H1 (cell line): Measurements from ENCODE around the gene MTIF3. TPM values are rescaled to one million over a fixed set of nuclear protein-coding genes. Genes with fewer than 3 reads are reported as not detected.

Source experiments
- CTCF ChIA-PET: fragments of 300-600 bp; sonication (Branson Sonifier 250); formaldehyde crosslinking; loops from one replicate; lab custom pipeline; 2021; ENCODE audit not compliant: partially characterized antibody; lab: Charles Lee
- POLR2A ChIA-PET: fragments of 300-600 bp; sonication (Branson Sonifier 250); formaldehyde crosslinking; loops from one replicate; lab custom pipeline; 2021; ENCODE audit warnings: inconsistent platforms; ENCODE audit not compliant: partially characterized antibody; lab: Charles Lee
- DNase-seq, 2 experiments: peaks; one replicate each; pipeline versions ENCODE4 v3.0.0 to v3.0.0-alpha.2; 2010 to 2022; ENCODE audit warnings: low spot score in 2 of 2, low read depth in 1 of 2, mixed read lengths in 1 of 2
- FAIRE-seq: peaks from 2 replicates; lab custom pipeline; 2011; peaks lifted over from hg19 to GRCh38; lab: Jason Lieb, UNC
- H2AFZ ChIP-seq: 2 replicates; pipeline ENCODE4 v1.8.1; 2012; ENCODE audit warnings: low read length, inconsistent platforms
- H2AK5ac ChIP-seq: 2 replicates; pipeline ENCODE4 v1.6.1; 2013; ENCODE audit warnings: low read depth, low read length
- H2BK120ac ChIP-seq: replicated peaks from 2 replicates; pipeline ENCODE3; 2013; ENCODE audit warnings: low read depth, low read length, inconsistent platforms
- H2BK12ac ChIP-seq: 2 replicates; pipeline ENCODE4 v1.6.1; 2013; ENCODE audit warnings: low read depth, low read length
- H2BK15ac ChIP-seq: 2 replicates; pipeline ENCODE4 v1.6.1; 2013; ENCODE audit warnings: low read length
- H2BK20ac ChIP-seq: 2 replicates; pipeline ENCODE4 v1.6.1; 2013; ENCODE audit warnings: low read length
- H2BK5ac ChIP-seq: 2 replicates; pipeline ENCODE4 v1.6.1; 2013; ENCODE audit warnings: low read depth, low read length
- H3K14ac ChIP-seq: 2 replicates; pipeline ENCODE4 v1.6.1; 2013; ENCODE audit warnings: inconsistent platforms; ENCODE audit not compliant: insufficient read length
- H3K18ac ChIP-seq: 2 replicates; pipeline ENCODE4 v1.6.1; 2013; ENCODE audit warnings: low read length; ENCODE audit errors: extremely low read depth
- H3K23ac ChIP-seq: 2 replicates; pipeline ENCODE4 v1.6.1; 2013; ENCODE audit warnings: inconsistent platforms; ENCODE audit not compliant: insufficient read length
- H3K23me2 ChIP-seq: 2 replicates; pipeline ENCODE4 v1.6.1; 2013; ENCODE audit warnings: low read depth, low read length
- H3K27ac ChIP-seq: 2 replicates; pipeline ENCODE4 v1.6.1; 2011; ENCODE audit warnings: low read depth, low read length, inconsistent platforms
- H3K27me3 ChIP-seq, 4 experiments: replicated peaks in 1 of 4; 1 replicate in 1 of 4; 2 replicates in 3 of 4; pipeline versions ENCODE4 v1.6.1 to v1.8.1; 2011 to 2013; ENCODE audit warnings: low read length in 3 of 4, mild to moderate bottlenecking in 3 of 4, inconsistent platforms in 2 of 4, mixed read lengths in 2 of 4, moderate library complexity in 1 of 4; ENCODE audit not compliant: control insufficient read depth in 3 of 4, insufficient read depth in 3 of 4; ENCODE audit errors: extremely low read depth in 1 of 4
- H3K36me3 ChIP-seq, 4 experiments: 2 replicates each; pipeline versions ENCODE4 v1.6.1 to v1.8.1; 2011 to 2013; ENCODE audit warnings: mild to moderate bottlenecking in 4 of 4, low read length in 3 of 4, moderate library complexity in 2 of 4, control low read depth in 1 of 4, inconsistent platforms in 1 of 4; ENCODE audit not compliant: insufficient read depth in 4 of 4, control insufficient read depth in 2 of 4
- H3K4ac ChIP-seq: replicated peaks from 2 replicates; pipeline ENCODE3; 2013; ENCODE audit warnings: low read length, low read depth, mixed read lengths, inconsistent platforms; ENCODE audit not compliant: insufficient read length
- H3K4me1 ChIP-seq, 4 experiments: replicated peaks in 1 of 4; 1 replicate in 1 of 4; 2 replicates in 3 of 4; pipeline versions ENCODE4 v1.6.1 to v1.8.1; 2011 to 2013; ENCODE audit warnings: low read length in 3 of 4, inconsistent platforms in 2 of 4, mixed read lengths in 1 of 4; ENCODE audit not compliant: insufficient read depth in 4 of 4, control insufficient read depth in 3 of 4
- H3K4me2 ChIP-seq, 2 experiments: 2 replicates each; pipeline versions ENCODE4 v1.6.1 to v1.8.1; 2011 to 2013; ENCODE audit warnings: low read depth in 2 of 2, low read length in 2 of 2, control low read depth in 1 of 2, inconsistent platforms in 1 of 2, mild to moderate bottlenecking in 1 of 2; ENCODE audit not compliant: insufficient read depth in 1 of 2
- H3K4me3 ChIP-seq, 4 experiments: fragments of 200-600, 300-600 bp in 1 of 4; sonication (generic), shearing (Covaris generic), sonication (Bioruptor Twin) in 1 of 4; 2 replicates each; pipeline versions ENCODE4 v1.5.1 to v1.8.1; 2011 to 2016; ENCODE audit warnings: low read length in 4 of 4, low read depth in 3 of 4, control low read depth in 2 of 4, inconsistent platforms in 2 of 4, mild to moderate bottlenecking in 2 of 4, mixed read lengths in 1 of 4, moderate library complexity in 1 of 4; ENCODE audit not compliant: insufficient read depth in 2 of 4; ENCODE audit errors: extremely low read depth in 1 of 4
- H3K56ac ChIP-seq: replicated peaks from 2 replicates; pipeline ENCODE3; 2013; ENCODE audit warnings: low read depth, mild to moderate bottlenecking, mixed read lengths, low read length, inconsistent platforms; ENCODE audit not compliant: insufficient read length
- H3K79me1 ChIP-seq: 2 replicates; pipeline ENCODE4 v1.6.1; 2013; ENCODE audit warnings: low read depth, low read length, control low read depth
- H3K79me2 ChIP-seq, 2 experiments: 2 replicates each; pipeline versions ENCODE4 v1.6.1 to v1.8.1; 2012 to 2013; ENCODE audit warnings: low read length in 2 of 2, mild to moderate bottlenecking in 2 of 2, inconsistent platforms in 1 of 2; ENCODE audit not compliant: insufficient read depth in 2 of 2, control insufficient read depth in 1 of 2
- H3K9ac ChIP-seq, 4 experiments: replicated peaks in 1 of 4; 1 replicate in 1 of 4; 2 replicates in 3 of 4; pipeline versions ENCODE4 v1.6.1 to v1.8.1; 2011 to 2013; ENCODE audit warnings: low read depth in 3 of 4, low read length in 3 of 4, control low read depth in 2 of 4, mild to moderate bottlenecking in 2 of 4, moderate library complexity in 2 of 4, inconsistent platforms in 1 of 4; ENCODE audit errors: extremely low read depth in 1 of 4
- H3K9me3 ChIP-seq, 2 experiments: 2 replicates each; pipeline versions ENCODE4 v1.6.1 to v1.8.1; 2012 to 2013; ENCODE audit warnings: mild to moderate bottlenecking in 2 of 2, moderate library complexity in 2 of 2, control low read depth in 1 of 2, inconsistent platforms in 1 of 2, low read depth in 1 of 2, low read length in 1 of 2, mixed read lengths in 1 of 2; ENCODE audit not compliant: insufficient read depth in 2 of 2
- H4K20me1 ChIP-seq, 2 experiments: replicated peaks in 1 of 2; 2 replicates each; pipeline versions ENCODE3 to v1.8.1; 2011 to 2013; ENCODE audit warnings: inconsistent platforms in 2 of 2, low read length in 2 of 2, mild to moderate bottlenecking in 1 of 2; ENCODE audit not compliant: insufficient read depth in 2 of 2, control insufficient read depth in 1 of 2
- H4K5ac ChIP-seq: 2 replicates; pipeline ENCODE4 v1.6.1; 2013; ENCODE audit warnings: low read length, low read depth, mixed read lengths, inconsistent platforms; ENCODE audit not compliant: insufficient read length
- H4K8ac ChIP-seq: 2 replicates; pipeline ENCODE4 v1.8.0; 2013; ENCODE audit warnings: mild to moderate bottlenecking, moderate library complexity, low read length, inconsistent platforms; ENCODE audit not compliant: insufficient read depth; ENCODE audit errors: extremely low read depth
- H4K91ac ChIP-seq: replicated peaks from 2 replicates; pipeline ENCODE3; 2013; ENCODE audit warnings: low read length, mixed read lengths, inconsistent platforms; ENCODE audit not compliant: insufficient read length
- ASH2L ChIP-seq: fragments of 200-600, 300-600 bp; sonication (generic); IDR thresholded peaks from one replicate; pipeline ENCODE4 v1.7.1; 2017; ENCODE audit warnings: low read length
- CHD1 ChIP-seq: IDR thresholded peaks from 2 replicates; pipeline ENCODE4 v1.6.1; 2012; ENCODE audit warnings: low read depth, low read length, improper control_type of control experiment
- FOSL1 ChIP-seq: IDR thresholded peaks from 2 replicates; pipeline ENCODE4 v1.6.1; 2011; ENCODE audit warnings: mild to moderate bottlenecking, low read depth, low read length, moderate library complexity; ENCODE audit not compliant: insufficient read depth
- KDM1A ChIP-seq: fragments of 200-600, 300-600 bp; sonication (generic); IDR thresholded peaks from 2 replicates; pipeline ENCODE4 v1.7.1; 2016; ENCODE audit warnings: mild to moderate bottlenecking, low read length, borderline replicate concordance
- POLR2AphosphoS5 ChIP-seq: IDR thresholded peaks from 2 replicates; pipeline ENCODE4 v1.6.1; 2011; ENCODE audit warnings: low read depth, low read length
- RAD21 ChIP-seq, 2 experiments: IDR thresholded peaks in 1 of 2; conservative IDR thresholded peaks in 1 of 2; 2 replicates each; pipeline ENCODE4 v1.6.1; 2011; ENCODE audit warnings: low read depth in 2 of 2, low read length in 2 of 2, improper control_type of control experiment in 1 of 2, inconsistent platforms in 1 of 2, mild to moderate bottlenecking in 1 of 2, moderate library complexity in 1 of 2
- SUZ12 ChIP-seq: fragments of 200-600 bp; sonication (generic); IDR thresholded peaks from 2 replicates; pipeline ENCODE4 v1.6.1; 2012; ENCODE audit warnings: mild to moderate bottlenecking, inconsistent platforms, low read length, moderate library complexity, mixed read lengths
- TAF7 ChIP-seq: optimal IDR thresholded peaks from 2 replicates; pipeline ENCODE3; 2011; ENCODE audit warnings: low read depth, mild to moderate bottlenecking, inconsistent platforms, low read length, moderate library complexity, borderline replicate concordance
- WGBS, 2 experiments: shearing (Covaris generic) in 1 of 2; methylation state at CpG; one replicate each; pipeline versions ENCODE4 v1.1.6 to v1.1.7; 2013 to 2015; ENCODE audit warnings: low lambda C conversion rate in 2 of 2, mixed read lengths in 2 of 2, inconsistent platforms in 1 of 2, low coverage in 1 of 2, missing lambda C conversion rate in 1 of 2; ENCODE audit not compliant: insufficient replicate concordance in 2 of 2, insufficient coverage in 1 of 2, insufficient read length in 1 of 2; ENCODE audit errors: extremely low coverage in 1 of 2, missing lambda C conversion rate in 1 of 2; 5-methylcytosine and 5-hydroxymethylcytosine counted together
- polyA plus RNA-seq, 7 experiments: library from polyadenylated mRNA; depleted of rRNA in 3 of 7; stranded (reverse) in 5 of 7; unstranded in 2 of 7; fragments of >200 nt in 5 of 7; fragments of 200-250 nt in 2 of 7; gene quantifications; 1 replicate in 5 of 7; 2 replicates in 1 of 7; 4 replicates in 1 of 7; pipeline versions ENCODE4 v1.2.1 to v1.2.3, GENCODE V29; 2011 to 2013; ENCODE audit warnings: missing spikeins in 2 of 7, mixed read lengths in 2 of 7
- total RNA-seq: library from RNA; stranded (reverse); fragmentation: NEBNext Ultra II Directional; extraction: Animal tissue kit (Norgen Biotek cat#: 25700); gene quantifications from 2 replicates; pipeline ENCODE4 v1.2.1, GENCODE V29; 2021

The MTIF3 gene
- total and polyA plus RNA-seq, 2 of the 8 experiments (the other 6 are each of a cell fraction or from before 2014, with no cell fraction given) = 29.4 to 36.4 TPM

- H3K79me2 ChIP-seq = no peaks in the 10 kb centered on the region
- no peak overlapping the region; the same call in 1 of the 2 replicates for H4K8ac ChIP-seq
- H3K27ac ChIP-seq = no peak overlapping the region
- FAIRE-seq = no peak
- no peak overlapping the region for H2BK12ac ChIP-seq
- H3K14ac ChIP-seq = no peak overlapping the region
- no peak overlapping the region for H2BK5ac ChIP-seq
- H2BK15ac ChIP-seq = no peak overlapping the region
- DNase-seq = no peak
- no peak overlapping the region for H2BK20ac ChIP-seq
- ChIA-PET POLR2A (interaction anchor here (1.6 kb wide), 1 partner anchor 14 kb away, joined by 4 read pairs; no protein-coding TSS in a partner anchor), CTCF (interaction anchor here (1.0 to 4.2 kb wide), 2 partner anchors 124 to 329 kb away, joined by 4 to 13 read pairs; no protein-coding TSS in a partner anchor)
- no peak overlapping the region for H2AK5ac ChIP-seq
- H4K5ac ChIP-seq = no peak overlapping the region
- no peak overlapping the region for H3K18ac ChIP-seq
- 0 out of 7 replicates have a peak, but pooled peaks cover 0 to 1% (median 0%) of the 10 kb centered on the region in 4 experiments for H3K4me1 ChIP-seq
- WGBS, 2 experiments = 95% methylated on average over 11 of the region's 11 CpGs; no CpG with 5 or more reads in 1 of the 2 experiments
- H3K4ac ChIP-seq = no peak overlapping the region
- H4K91ac ChIP-seq = no peak overlapping the region
- no peaks in the 10 kb centered on the region for H3K36me3 ChIP-seq
- H2AFZ ChIP-seq = no peak overlapping the region
- H3K4me2 ChIP-seq = no peak overlapping the region
- no peaks in the 10 kb centered on the region for H3K27me3 ChIP-seq
- H3K79me1 ChIP-seq = no peaks in the 10 kb centered on the region
- H3K4me3 ChIP-seq = no peak overlapping the region
- no peaks in the 10 kb centered on the region for H3K23me2 ChIP-seq
- no peak overlapping the region for H3K23ac ChIP-seq
- no peaks in the 10 kb centered on the region for H3K9me3 ChIP-seq
- H3K56ac ChIP-seq = no peak overlapping the region
- H4K20me1 ChIP-seq = no peaks in the 10 kb centered on the region
- no peak overlapping the region for H3K9ac ChIP-seq
- no peak overlapping the region for H2BK120ac ChIP-seq
- TF ChIP-seq SUZ12 (no peak), ASH2L (no peak), FOSL1 (no peak), RAD21 (IDR thresholded peaks at IDR 0.05 in 1 of 2, conservative IDR thresholded peaks at IDR 0.05 in 1 of 2; ENCODE audit: low read depth in 2 of 2, low read length in 2 of 2) (no peak), TAF7 (no peak), POLR2AphosphoS5 (no peak), KDM1A (no peak), CHD1 (no peak)
These were observed 47.3 kb upstream of the MTIF3 start for GRCh38 chr13:27497563-27498230.
